Measurements from ENCODE around the gene CCDC9B.

DNA sequence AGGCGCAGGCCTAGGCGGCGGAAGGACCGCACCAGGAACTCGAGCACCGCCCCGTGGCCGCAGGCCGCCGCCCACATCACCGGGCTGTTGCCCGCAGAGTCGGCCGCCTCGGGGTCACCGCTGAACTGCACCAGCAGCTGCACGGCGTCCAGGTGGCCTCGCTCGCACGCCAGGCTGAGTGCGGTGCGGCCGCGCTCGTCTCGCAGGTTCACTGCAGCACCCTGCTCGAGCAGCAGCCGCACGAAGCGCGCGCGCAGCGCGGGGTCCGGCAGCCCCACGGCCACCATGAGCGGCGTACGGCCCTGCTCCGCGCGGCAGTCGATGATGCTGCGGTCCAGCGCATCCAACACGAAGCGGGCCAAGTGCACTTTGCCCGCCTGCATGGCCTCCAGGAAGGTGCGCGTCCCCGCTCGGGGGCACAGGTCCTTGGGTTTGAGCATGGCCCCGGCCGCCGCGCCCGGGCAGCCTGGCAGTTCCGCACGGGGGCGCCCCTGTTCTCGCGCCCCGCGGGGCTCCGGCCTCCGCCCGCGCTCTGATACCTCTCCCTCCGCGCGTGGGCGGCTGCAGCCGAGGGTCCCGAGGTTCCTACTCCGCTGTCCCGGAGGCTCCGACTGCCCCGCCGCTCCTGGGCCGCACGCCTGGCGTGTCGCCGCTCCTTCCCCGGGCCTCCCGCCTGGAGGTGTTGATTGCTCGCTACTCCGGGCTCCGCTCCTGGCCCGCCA lies 58.4 kb downstream of the CCDC9B start:
- TF ChIP-seq, protein P1, sequence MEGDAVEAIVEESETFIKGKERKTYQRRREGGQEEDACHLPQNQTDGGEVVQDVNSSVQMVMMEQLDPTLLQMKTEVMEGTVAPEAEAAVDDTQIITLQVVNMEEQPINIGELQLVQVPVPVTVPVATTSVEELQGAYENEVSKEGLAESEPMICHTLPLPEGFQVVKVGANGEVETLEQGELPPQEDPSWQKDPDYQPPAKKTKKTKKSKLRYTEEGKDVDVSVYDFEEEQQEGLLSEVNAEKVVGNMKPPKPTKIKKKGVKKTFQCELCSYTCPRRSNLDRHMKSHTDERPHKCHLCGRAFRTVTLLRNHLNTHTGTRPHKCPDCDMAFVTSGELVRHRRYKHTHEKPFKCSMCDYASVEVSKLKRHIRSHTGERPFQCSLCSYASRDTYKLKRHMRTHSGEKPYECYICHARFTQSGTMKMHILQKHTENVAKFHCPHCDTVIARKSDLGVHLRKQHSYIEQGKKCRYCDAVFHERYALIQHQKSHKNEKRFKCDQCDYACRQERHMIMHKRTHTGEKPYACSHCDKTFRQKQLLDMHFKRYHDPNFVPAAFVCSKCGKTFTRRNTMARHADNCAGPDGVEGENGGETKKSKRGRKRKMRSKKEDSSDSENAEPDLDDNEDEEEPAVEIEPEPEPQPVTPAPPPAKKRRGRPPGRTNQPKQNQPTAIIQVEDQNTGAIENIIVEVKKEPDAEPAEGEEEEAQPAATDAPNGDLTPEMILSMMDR (IDR thresholded peaks at IDR 0.05), result peak in 5 of 7 experiments; percentile 7 to 29 (median 13)
- TF ChIP-seq POLR2A (IDR thresholded peaks at IDR 0.05), result no peak

Data from body of pancreas (tissue), 4 donors.